Thyroid gland (tissue), 4 donors: ENCODE data around the gene CCDC106.

Source experiments
- POLR2A ChIP-seq, 2 donors: fragments of 450-650 bp; IDR thresholded peaks; one replicate each; pipeline ENCODE4 v1.6.1; 2017; ENCODE audit warnings: antibody characterized with exemption in 2 of 2, mild to moderate bottlenecking in 2 of 2, moderate library complexity in 1 of 2
- TF ChIP-seq, protein P1 (sequence below), 6 experiments: fragments of 200-600 bp in 3 of 6; fragments of 450-650 bp in 3 of 6; sonication (generic) in 3 of 6; IDR thresholded peaks; one replicate each; pipeline ENCODE4 v1.5.1; 2016 to 2019; ENCODE audit warnings: antibody characterized with exemption in 6 of 6, mild to moderate bottlenecking in 2 of 6, inconsistent platforms in 1 of 6, moderate library complexity in 1 of 6

DNA sequence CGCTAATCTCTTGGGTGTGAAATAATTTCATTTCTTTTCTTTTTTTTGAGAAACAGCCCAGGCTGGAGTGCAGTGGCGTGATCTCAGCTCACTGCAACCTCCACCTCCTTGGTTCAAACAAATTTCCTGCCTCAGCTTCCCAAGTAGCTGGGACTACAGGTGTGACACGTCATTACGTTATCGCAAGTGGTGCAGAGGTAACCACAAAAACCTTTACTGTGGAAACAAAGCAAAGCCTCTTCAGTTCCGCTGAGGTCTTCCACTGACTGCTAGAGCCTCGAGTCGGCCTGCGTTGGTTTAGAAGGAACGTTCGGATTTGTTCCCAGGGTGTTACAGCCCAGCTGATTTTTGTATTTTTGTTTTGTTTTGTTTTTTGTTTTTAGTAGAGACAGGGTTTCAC is 21.7 kb upstream of the CCDC106 start:
- TF ChIP-seq, protein P1, sequence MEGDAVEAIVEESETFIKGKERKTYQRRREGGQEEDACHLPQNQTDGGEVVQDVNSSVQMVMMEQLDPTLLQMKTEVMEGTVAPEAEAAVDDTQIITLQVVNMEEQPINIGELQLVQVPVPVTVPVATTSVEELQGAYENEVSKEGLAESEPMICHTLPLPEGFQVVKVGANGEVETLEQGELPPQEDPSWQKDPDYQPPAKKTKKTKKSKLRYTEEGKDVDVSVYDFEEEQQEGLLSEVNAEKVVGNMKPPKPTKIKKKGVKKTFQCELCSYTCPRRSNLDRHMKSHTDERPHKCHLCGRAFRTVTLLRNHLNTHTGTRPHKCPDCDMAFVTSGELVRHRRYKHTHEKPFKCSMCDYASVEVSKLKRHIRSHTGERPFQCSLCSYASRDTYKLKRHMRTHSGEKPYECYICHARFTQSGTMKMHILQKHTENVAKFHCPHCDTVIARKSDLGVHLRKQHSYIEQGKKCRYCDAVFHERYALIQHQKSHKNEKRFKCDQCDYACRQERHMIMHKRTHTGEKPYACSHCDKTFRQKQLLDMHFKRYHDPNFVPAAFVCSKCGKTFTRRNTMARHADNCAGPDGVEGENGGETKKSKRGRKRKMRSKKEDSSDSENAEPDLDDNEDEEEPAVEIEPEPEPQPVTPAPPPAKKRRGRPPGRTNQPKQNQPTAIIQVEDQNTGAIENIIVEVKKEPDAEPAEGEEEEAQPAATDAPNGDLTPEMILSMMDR (IDR thresholded peaks at IDR 0.05) = no peak
- TF ChIP-seq POLR2A (IDR thresholded peaks at IDR 0.05) = no peak
